Measurements from ENCODE around the gene RAB31. TPM values are rescaled to one million over a fixed set of nuclear protein-coding genes. Genes with fewer than 3 reads are reported as not detected.

The RAB31 gene
- total and polyA plus RNA-seq, 2 of the 13 experiments (the other 11 are each of a cell fraction or from before 2014, with no cell fraction given): 1.1 to 1.7 TPM

GRCh38 chr18:9803698-9804516, 95.8 kb downstream of the RAB31 start:
- Histone ChIP-seq H3K27ac (ENCODE audit: extremely low read length, insufficient read depth, low read length) (peak overlapping the region; percentile 50), H3K79me2 (ENCODE audit: insufficient read depth, low read length) (no peaks in the 10 kb centered on the region), H3K9ac (ENCODE audit: insufficient read depth, low read depth, low read length) (peak overlapping the region; percentile 59), H4K20me1 (ENCODE audit: insufficient read depth, low read length) (no peaks in the 10 kb centered on the region), H3K4me1 (ENCODE audit: insufficient read depth, low read length) (peaks cover 73% of the 10 kb centered on the region), H3K4me2 (ENCODE audit: low read depth, low read length) (peak overlapping the region; percentile 86), H3K27me3 (ENCODE audit: control insufficient read depth in 1 of 2, insufficient read depth in 2 of 2, low read length in 2 of 2) (no peaks in the 10 kb centered on the region; a peak in 1 of 5 replicates), H3K9me3 (ENCODE audit: low read length) (no peaks in the 10 kb centered on the region), H3K4me3 (replicated peaks in 1 of 3; ENCODE audit: insufficient read depth in 1 of 3, low read depth in 2 of 3, low read length in 3 of 3) (peak overlapping the region; percentile 56 to 76 (median 57)), H2AFZ (ENCODE audit: low read length) (peak overlapping the region; percentile 71), H3K36me3 (replicated peaks in 1 of 2; ENCODE audit: control insufficient read depth in 1 of 2, insufficient read depth in 2 of 2, low read length in 2 of 2) (no peaks in the 10 kb centered on the region)
- FAIRE-seq: no peak
- ATAC-seq: peak; percentile 70
- CTCF ChIA-PET (ENCODE audit: low intra/inter-chr PET ratio, low total read pairs): no interaction called here
- no peak for DNase-seq (ENCODE audit: low spot score)
- WGBS (ENCODE audit: low lambda C conversion rate): 14% methylated on average over 17 of the region's 19 CpGs
- BruUV-seq (replicated peaks): no TSS peak
- POLR2A ChIA-PET: interaction anchor here (0.9 to 3.3 kb wide), 5 partner anchors 25 to 195 kb away, joined by 3 to 25 read pairs (median 4); partner anchors contain the start of gene VAPA
- intact Hi-C loops (cut with micrococcal nuclease; ENCODE audit: unreplicated experiment) (loop anchor here (2.0 kb wide), 1 partner anchor 123 kb away; no protein-coding TSS in a partner anchor), in situ Hi-C loops (cut with HindIII; ENCODE audit: extremely low pct_ligation_motif_present, low pct_unique_long_range_greater_than_20kb) (loop anchor here (10.0 kb wide), 1 partner anchor 121 kb away; no protein-coding TSS in a partner anchor)
- TF ChIP-seq CHD4 (IDR thresholded peaks at IDR 0.05; ENCODE audit: borderline replicate concordance, low read length) (0 out of 2 replicates have a peak, but pooled peaks have one; percentile 13), NCOA1 (CRISPR knock-in tag; IDR thresholded peaks at IDR 0.05) (no peak), ZSCAN29 (CRISPR knock-in tag; conservative IDR thresholded peaks at IDR 0.05) (no peak), HNRNPL (IDR thresholded peaks at IDR 0.05; ENCODE audit: low read depth, low read length) (no peak), BHLHE40 (IDR thresholded peaks at IDR 0.05; ENCODE audit: low read length) (no peak), CENPT (CRISPR knock-in tag; IDR thresholded peaks at IDR 0.05; ENCODE audit: low read depth) (no peak), ZNF17 (CRISPR knock-in tag; IDR thresholded peaks at IDR 0.05) (no peak), ZNF569 (CRISPR knock-in tag; IDR thresholded peaks at IDR 0.05; ENCODE audit: borderline replicate concordance) (no peak), NFIC (IDR thresholded peaks at IDR 0.05; ENCODE audit: low read length) (no peak), SIX1 (CRISPR knock-in tag; IDR thresholded peaks at IDR 0.05; ENCODE audit: borderline replicate concordance) (no peak), ZFY (CRISPR knock-in tag; IDR thresholded peaks at IDR 0.05) (peak; percentile 48), ZNF12 (CRISPR knock-in tag; IDR thresholded peaks at IDR 0.05) (no peak), IRF9 (CRISPR knock-in tag; IDR thresholded peaks at IDR 0.05; ENCODE audit: borderline replicate concordance) (no peak), SUZ12 (IDR thresholded peaks at IDR 0.05; ENCODE audit: low read depth, low read length) (no peak), ZNF713 (CRISPR knock-in tag; IDR thresholded peaks at IDR 0.05) (no peak), ZNF34 (CRISPR knock-in tag; IDR thresholded peaks at IDR 0.05; ENCODE audit: borderline replicate concordance) (no peak), ZNF605 (CRISPR knock-in tag; IDR thresholded peaks at IDR 0.05) (0 out of 2 replicates have a peak, but pooled peaks have one; percentile 9)
- TF ChIP-seq, protein P1, sequence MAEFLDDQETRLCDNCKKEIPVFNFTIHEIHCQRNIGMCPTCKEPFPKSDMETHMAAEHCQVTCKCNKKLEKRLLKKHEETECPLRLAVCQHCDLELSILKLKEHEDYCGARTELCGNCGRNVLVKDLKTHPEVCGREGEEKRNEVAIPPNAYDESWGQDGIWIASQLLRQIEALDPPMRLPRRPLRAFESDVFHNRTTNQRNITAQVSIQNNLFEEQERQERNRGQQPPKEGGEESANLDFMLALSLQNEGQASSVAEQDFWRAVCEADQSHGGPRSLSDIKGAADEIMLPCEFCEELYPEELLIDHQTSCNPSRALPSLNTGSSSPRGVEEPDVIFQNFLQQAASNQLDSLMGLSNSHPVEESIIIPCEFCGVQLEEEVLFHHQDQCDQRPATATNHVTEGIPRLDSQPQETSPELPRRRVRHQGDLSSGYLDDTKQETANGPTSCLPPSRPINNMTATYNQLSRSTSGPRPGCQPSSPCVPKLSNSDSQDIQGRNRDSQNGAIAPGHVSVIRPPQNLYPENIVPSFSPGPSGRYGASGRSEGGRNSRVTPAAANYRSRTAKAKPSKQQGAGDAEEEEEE (CRISPR knock-in tag; IDR thresholded peaks at IDR 0.05; ENCODE audit: borderline replicate concordance): no peak
- TF ChIP-seq, protein P2, sequence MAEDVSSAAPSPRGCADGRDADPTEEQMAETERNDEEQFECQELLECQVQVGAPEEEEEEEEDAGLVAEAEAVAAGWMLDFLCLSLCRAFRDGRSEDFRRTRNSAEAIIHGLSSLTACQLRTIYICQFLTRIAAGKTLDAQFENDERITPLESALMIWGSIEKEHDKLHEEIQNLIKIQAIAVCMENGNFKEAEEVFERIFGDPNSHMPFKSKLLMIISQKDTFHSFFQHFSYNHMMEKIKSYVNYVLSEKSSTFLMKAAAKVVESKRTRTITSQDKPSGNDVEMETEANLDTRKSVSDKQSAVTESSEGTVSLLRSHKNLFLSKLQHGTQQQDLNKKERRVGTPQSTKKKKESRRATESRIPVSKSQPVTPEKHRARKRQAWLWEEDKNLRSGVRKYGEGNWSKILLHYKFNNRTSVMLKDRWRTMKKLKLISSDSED (CRISPR knock-in tag; IDR thresholded peaks at IDR 0.05): no peak
